ENCODE results near the gene MAD1L1.

The MAD1L1 gene

DNA sequence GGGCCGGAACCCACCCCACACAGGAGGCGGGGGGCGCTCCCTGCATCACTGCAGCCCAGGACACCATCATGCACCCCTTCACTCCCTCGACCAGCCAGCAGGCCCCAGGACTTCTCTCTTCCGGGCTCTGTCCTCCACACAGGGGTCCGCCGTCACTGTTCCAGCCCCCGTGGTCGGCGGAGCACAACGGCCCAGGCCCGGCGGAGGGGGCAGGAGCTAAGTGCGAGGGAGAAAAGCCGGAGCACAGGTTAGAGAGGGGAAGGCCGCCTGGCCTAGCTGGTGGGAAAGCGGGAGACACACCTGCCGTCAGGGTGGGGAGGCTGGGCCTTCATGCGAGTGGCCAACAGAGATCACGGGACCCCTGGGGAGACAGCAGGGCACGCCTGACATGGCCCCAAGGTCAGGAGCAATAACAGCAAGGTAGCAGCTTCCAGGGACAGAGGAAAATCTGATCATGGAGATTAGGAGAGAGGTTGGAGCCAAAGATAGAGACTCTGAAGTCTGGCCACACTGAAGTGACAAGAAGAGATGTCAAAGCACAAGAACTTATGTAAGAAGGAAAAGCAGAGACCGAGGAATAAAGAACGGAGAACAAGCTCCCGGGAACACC, 151.1 kb downstream of the MAD1L1 start:
- in situ Hi-C loops (cut with HindIII; ENCODE audit: low sequenced_read_pairs), result no loop called here

DNA sequence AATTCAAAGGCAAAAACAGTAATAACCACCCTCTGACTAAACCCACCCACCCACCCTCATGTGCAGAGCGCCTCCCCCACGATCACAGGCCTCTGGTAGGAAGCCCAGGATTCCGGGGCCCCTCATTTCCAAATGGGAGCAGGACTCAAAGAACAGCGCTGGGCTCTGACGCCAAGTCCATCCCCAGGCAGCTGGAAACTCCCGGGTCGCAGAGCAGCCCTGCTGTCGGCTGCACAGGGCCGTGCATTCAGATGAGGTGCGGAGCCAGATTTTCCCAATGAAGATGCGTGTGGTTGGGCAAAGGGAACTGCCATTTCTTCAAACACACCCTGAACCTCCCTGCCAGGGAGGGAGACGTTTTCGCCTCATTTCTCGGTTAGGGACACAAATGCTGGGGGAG, 152.3 kb downstream of the MAD1L1 start:
- in situ Hi-C loops (cut with HindIII; ENCODE audit: low sequenced_read_pairs), result no loop called here

DNA sequence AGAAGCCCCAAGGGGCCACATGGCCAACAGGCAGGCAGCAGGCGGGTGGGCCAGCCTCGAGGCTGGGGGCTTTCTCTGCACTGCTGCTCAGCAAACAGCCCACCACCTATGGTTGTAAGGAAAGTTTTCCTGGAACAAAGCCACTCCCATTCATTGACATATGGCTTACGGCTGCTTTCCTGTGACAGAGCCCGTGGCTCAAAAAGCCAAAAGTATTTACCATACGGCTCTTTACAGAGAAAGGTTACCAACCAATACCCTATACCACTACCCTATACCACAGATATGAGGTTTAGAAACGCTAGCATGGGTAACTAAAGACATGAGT, 152.7 kb downstream of the MAD1L1 start:
- in situ Hi-C loops (cut with HindIII; ENCODE audit: low sequenced_read_pairs), result no loop called here

DNA sequence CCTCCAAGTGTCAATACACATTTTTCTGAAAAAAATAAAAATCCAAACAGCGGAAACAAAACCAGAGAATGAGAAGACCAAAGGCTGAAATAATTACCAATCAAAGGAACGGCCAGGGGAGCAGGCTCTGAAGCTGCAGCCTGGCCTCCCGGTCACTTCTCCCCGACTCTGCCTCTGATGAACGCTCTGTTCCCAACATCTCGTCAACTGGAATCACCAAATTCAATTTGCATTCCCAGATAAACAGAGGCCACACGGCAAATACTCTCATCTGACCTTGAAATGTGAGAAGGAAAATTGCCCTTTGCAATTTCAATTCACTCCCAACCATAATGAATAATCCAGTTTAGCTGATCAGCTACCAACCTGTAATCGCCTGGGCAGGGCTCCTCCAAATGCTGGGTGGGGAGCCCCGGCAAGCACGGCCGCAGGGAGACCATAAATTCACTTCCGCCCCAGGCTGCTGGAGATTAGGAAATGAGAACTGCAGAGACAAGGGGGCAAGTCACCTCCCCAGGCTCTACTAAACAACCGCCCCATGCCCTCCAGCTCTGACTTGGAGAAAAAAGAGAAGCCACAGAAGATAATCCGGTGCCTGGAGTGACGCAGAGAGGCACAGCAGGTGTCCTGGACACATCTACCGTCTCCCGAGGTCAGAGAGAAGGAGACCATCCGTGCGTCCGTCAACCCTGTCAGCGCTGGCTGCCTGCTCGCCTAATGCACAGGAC, 153.2 kb downstream of the MAD1L1 start:
- in situ Hi-C loops (cut with HindIII; ENCODE audit: low sequenced_read_pairs), result loop anchor here (10.0 kb wide), 1 partner anchor 75 kb away; no protein-coding TSS in a partner anchor

DNA sequence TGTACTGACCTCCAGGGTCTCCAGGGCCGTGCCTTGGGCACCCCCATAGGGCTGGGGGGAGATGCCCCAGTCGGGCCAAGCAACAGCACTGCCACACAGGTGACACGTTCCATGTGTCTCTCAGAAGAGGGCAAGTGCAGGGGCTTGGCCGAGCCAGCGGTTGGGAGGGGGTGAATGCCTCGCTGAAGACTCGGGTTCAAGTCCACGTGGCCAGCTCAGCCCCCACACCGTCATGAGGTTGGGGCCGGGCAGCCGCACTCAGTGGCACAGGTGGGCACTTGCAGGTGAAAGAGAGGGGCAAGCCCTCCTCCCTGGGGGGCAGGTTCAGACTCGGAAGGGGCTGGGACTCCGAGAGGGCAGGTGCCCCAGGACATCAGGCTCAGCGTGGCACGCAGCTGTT, 153.8 kb downstream of the MAD1L1 start:
- in situ Hi-C loops (cut with HindIII; ENCODE audit: low sequenced_read_pairs), result loop anchor here (10.0 kb wide), 1 partner anchor 76 kb away; no protein-coding TSS in a partner anchor

DNA sequence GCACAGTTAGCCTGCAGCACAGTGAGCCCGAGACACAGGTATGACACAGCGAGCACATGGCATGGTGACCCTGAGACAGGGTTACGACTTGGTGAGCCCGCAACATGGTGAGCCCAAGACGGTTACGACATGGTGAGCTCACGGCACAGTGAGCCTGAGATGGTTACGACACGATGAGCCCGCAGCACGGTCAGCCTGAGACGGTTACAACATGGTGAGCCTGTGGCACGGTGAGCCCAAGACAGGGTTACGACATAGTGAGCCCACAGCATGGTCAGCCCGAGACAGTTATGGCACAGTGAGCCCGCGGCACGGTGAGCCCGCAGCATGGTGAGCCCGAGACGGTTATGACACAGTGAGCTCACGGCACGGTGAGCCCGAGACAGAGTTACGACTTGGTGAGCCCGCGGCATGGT, 156.1 kb downstream of the MAD1L1 start:
- in situ Hi-C loops (cut with HindIII; ENCODE audit: low sequenced_read_pairs), result loop anchor here (10.0 kb wide), 1 partner anchor 78 kb away; no protein-coding TSS in a partner anchor

DNA sequence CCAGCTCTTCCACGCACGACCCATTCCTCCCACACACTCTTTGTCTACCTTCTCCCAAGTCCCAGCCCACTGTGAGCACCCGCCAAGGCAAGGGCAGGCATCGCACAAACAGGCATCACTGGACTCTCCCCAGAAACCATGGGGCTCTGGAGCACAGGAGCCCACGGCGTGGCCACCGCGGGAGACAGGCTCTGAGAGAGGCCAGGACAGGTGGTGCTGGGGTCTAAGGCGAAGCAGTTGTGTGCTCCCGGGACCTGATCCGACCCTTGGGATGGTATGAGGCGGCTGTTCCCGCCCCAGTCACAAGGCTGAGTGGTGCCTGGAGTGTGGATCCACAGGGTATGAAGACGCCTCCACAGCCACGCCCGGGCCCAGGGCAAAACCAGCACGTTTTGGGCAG, 156.9 kb downstream of the MAD1L1 start:
- in situ Hi-C loops (cut with HindIII; ENCODE audit: low sequenced_read_pairs), result loop anchor here (10.0 kb wide), 1 partner anchor 79 kb away; no protein-coding TSS in a partner anchor

DNA sequence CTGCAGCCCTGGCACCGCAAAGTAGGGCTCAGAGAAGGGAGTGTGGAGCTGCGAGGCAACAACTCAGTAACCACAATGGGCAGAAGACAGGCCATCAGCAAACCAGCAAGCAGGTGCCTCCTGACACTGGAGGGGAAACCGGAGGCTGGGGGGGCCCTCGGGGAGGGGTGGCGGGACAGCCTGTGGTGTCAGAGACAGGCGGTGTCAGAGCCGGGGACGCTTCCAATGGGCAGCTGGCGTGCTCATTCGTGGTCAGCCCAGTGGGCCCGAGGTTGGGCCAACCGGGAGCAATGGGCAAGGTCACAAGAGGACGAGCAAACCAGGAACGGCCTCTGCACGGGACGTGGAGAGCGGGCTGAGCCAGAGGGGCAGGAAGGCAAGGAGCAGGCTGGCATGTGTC, 158.1 kb downstream of the MAD1L1 start:
- in situ Hi-C loops (cut with HindIII; ENCODE audit: low sequenced_read_pairs), result loop anchor here (5.0 to 10.0 kb wide), 2 partner anchors 72 to 80 kb away; no protein-coding TSS in a partner anchor

DNA sequence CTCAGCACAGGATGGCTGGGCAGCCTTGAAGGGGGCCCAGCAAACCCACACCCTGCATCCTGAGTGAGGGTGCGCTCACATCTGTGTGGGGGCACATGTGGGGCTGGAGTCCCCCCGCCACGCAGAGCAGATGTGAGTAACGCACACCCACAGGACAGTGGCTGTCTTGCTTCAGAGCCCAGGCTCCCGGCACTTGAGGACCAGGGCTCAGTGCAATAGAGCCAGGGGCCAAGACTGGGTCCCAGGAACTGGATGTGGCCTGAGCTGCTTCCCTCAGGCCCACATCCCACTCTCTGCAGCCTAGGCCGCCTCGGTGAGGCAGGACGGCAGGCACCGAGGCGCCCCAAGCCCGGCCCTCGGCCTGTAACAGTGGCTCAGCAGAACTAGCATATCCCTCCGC, 159.9 kb downstream of the MAD1L1 start:
- in situ Hi-C loops (cut with HindIII; ENCODE audit: low sequenced_read_pairs), result loop anchor here (5.0 to 10.0 kb wide), 2 partner anchors 70 to 82 kb away; no protein-coding TSS in a partner anchor

DNA sequence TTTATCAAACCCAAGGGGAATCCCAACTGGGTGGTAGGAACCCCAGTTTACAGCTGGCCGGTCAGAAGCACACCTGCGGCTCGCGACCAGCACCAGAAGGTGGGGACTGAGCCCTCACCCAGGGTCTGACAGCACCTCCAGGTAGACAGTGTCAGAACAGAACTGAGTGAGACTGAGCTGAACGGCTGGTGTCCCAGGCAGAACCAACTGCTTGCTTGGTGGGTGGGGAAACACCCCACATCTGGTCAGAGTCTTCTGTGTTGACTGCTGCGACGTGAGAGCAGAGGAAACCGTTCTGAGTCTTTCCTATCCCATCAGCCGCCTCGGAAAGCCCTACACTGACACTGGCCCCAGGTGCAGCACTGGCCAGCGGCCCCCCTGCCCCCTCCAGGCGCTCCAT, 160.7 kb downstream of the MAD1L1 start:
- in situ Hi-C loops (cut with HindIII; ENCODE audit: low sequenced_read_pairs), result loop anchor here (5.0 to 10.0 kb wide), 2 partner anchors 70 to 83 kb away; no protein-coding TSS in a partner anchor

DNA sequence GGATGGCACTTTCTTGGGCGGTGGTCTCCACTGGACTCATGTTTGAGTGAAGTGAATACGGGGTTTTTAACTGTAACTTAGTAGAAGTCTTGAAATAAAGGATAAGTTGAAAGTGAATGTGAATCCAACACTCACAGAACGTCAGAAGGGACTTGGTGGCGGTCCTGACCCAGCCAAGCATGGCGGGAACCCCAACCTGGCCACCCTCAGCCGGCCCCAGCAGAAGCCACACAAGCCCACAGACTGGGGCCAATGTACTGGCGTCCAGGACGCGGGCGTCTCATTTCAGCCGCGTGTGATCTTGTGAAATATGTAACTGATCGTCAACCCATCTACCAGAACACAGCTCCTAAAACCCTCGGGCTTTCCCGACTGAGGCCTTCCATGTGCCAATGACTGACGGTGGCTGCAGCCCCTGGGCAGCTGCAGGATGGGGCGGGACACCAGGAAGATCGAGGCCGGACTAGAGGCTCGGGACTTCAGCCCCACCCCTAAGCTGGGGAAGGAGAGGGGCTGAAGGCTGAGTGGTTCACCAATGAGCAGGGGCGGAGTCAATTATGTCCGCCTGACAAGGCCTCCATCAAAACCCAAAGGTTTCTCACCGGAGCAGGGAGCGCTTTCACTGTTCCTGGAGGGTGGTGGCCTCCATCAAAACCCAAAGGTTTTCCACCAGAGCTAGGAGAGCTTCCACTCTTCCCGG, 161.5 kb downstream of the MAD1L1 start:
- in situ Hi-C loops (cut with HindIII; ENCODE audit: low sequenced_read_pairs), result loop anchor here (5.0 to 10.0 kb wide), 2 partner anchors 69 to 84 kb away; no protein-coding TSS in a partner anchor

DNA sequence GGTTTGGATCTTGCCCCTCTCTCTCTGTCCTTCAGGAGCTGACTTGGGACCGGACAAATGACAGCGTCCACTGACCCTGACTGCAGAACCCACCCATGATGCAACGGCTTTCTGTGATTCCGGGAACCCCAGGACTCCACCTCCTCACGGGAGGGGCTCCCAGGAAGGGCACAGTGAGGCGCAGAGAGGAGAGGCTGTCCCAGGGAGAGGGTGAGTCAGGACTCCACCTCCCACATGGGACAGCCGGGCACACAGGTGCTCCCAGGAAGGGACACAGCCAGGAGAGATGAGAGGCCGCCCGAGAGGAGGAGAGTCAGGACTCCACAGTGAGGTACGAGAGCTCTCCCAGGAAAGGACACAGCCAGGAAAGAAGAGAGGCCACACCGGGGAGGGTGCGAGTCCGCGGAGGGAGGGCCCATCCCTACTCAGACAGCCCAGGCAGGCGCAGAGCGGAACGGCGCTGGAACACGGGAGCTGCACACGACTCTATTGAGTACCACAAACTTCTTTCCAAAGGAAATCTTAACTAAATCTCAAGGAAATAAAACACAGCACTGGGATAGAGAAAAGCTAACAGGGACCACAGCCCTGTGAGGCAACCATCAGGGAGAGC, 162.5 kb downstream of the MAD1L1 start:
- in situ Hi-C loops (cut with HindIII; ENCODE audit: low sequenced_read_pairs), result loop anchor here (5.0 to 10.0 kb wide), 2 partner anchors 68 to 85 kb away; no protein-coding TSS in a partner anchor

DNA sequence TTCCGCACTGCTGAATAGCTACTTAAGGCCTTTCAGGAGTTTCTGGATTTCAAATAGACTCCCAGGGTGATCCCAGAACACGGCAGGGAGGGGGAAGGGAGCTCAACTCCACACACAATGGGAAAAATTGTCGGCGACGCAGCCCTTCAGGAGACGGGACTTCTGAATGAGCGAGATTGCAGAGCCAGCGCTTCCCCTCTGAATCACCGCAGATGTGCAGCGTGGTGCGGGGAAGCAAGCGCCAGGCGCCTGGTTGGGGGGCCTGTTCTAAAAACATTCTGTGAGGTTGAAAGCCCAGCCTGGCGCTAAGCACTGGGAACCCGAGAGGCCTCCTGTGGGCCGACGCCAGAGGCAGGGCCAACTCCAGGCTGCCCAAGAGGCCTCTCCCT, 163.3 kb downstream of the MAD1L1 start:
- in situ Hi-C loops (cut with HindIII; ENCODE audit: low sequenced_read_pairs), result no loop called here

DNA sequence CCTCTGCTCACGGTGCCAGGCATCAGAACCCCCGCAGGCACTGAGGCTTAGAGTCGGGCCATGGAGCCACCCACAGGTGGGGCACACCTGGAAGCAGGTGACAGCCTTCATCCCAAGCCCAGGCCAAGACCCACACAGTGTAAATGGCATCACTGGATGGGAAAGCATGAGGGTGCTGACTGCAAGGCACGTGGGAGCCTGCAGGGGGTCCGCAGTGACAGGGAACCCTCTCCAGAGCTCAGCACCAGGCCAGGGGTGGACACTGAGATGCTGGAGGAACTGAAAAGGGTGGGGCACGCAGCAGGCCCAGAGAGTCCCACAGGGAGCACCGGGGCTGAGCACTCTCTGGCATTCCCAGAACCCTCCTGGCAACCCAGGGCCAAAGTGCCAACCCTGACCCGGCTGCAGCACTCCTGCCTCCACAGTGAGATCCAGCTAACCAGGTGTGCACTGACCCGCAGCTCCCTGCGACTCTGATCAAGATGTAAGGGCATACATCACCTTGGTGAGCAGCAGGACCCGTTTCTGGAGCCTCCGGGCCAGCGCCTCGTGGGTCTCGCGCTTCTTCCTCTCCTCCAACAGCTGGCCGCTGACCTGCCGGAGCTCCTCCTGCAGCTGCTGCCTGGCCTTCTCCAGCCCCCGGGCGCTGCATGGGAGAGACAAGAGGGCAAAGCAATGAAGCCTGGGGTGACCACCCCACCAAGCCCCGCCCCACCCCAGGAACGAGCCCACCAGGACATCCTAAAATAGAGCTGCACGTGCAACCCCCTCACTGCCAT, 163.9 kb downstream of the MAD1L1 start:
- in situ Hi-C loops (cut with HindIII; ENCODE audit: low sequenced_read_pairs), result no loop called here

DNA sequence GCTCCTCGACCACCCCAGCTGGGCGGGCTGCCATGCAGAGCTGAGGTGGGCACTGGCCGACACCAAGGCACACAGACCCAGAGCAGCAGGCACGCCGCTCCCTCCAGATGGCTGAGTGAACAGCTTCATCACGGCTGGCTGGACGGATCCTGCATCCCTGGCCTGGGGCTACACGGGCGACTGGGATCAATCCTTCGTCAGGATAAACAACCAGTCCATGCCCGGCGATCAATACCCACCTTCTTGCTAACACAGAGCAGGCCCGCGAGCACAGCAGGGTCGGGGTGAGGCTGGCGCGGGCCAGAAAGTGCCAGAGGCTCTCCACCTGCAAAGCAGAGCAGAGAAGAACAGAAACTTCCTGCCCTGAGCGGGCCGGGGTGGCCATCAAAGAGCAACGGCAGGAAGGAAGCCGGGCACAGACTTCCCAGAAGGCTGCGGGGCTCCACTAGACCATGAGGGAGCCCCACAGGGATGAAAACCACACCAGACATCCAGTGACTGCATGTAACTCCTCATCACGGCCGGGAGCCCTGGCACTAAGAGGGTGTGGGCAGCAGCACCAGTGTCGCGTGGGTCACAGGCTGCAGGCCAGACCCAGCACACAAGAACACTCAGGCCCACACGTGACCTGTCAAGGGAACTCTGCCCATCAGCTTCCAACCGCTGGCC, 166.4 kb downstream of the MAD1L1 start:
- in situ Hi-C loops (cut with HindIII; ENCODE audit: low sequenced_read_pairs), result no loop called here

DNA sequence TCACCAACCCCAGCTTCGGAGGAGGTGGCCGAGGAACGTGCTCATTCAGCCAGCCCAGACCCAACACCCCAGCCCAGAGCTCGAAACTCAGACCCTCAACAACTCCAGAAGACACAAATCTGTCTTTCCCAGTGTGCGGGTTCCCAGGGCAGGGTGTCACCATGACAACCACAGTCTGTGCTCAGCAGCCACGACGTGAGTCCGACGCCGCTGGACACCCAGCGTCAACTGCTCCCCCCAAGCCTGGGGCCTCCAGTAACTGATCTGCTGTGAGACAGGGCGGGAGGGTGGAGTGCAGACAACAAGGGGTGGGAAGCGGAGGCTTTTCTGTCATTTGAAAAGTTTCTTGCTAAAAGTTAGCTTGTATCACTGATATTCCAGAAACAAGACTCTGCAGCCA, 167.2 kb downstream of the MAD1L1 start:
- in situ Hi-C loops (cut with HindIII; ENCODE audit: low sequenced_read_pairs), result no loop called here

DNA sequence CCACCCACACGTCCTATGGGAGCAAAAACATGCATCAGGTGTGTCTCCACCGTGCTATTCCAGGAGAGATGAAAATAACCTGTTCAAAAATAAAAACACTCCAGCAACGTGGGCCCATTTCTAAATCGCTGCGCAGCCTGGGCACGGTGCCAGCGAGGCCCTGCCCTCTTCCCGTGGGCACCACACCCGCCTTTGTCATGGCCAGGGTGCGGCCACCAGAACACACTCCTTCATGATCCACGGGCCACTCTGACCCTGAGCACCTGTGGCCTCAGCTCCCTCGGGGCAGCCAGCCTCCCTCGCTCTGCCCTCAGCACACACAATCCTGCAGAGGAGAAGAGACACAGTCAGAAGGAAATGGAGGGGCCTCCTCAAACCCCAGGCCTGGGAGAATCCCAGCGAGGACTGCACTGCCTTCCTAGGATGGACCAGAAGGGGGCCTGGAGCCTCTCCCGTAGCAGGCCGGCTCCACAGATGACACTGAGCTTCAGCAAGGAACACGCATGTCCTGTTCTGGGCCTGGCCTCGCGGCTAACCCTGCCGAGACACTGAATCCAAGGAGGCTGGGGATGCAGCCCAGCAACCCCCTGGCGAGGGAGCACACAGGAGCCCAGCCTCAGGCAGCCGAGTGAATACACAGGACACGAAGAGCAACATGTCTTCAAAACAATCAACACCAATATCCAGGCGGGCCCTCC, 169.0 kb downstream of the MAD1L1 start:
- in situ Hi-C loops (cut with HindIII; ENCODE audit: low sequenced_read_pairs), result no loop called here

DNA sequence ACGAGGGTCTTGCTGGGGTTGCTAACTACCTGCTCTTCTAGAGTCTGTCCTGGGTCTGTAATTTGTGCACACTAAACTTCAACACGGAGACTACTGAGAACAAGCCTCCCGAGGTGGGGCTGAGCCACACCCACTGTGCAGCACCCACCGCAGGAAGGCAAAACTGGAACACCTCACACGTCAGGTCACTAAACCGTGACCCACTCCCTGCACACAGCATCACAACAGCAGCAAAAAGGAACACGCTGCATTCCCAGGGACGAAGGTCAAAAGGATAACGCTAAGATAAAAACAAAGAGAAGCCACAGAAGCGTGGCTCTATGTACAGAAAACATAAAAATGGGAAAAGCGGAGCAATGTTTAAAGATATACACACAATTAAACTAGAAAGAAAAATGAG, 170.1 kb downstream of the MAD1L1 start:
- in situ Hi-C loops (cut with HindIII; ENCODE audit: low sequenced_read_pairs), result no loop called here

DNA sequence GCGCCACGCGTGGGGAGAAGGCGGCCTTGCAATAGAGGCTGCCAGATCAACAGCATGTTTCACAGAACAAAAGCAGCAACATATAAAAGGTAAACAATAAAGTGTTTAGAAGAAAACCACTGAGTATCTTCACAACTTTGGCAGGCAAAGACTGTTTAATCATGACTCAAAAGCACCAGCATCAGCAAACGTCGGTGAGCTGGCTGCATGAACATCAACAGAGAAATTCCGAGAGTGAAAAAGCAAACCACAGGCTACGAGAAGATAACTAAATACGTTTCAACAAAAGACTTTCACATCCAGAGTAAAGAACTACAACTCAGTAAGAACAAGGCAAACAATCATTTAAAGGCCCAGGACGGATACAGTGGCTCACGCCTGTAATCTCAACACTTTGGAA, 172.0 kb downstream of the MAD1L1 start:
- in situ Hi-C loops (cut with HindIII; ENCODE audit: low sequenced_read_pairs), result no loop called here
